Motor neuron (in vitro differentiated cells): ENCODE data around the gene SDR42E1. TPM values are rescaled to one million over a fixed set of nuclear protein-coding genes. Genes with fewer than 3 reads are reported as not detected.

Source experiments
- ATAC-seq, 8 experiments: fragments of 200-7000 bp; cut with Tn5 transposase; replicated peaks in 6 of 8; 2 replicates each; pipeline ENCODE4 v1.8.0; 2021; ENCODE audit warnings: mild to moderate bottlenecking in 8 of 8, moderate library complexity in 8 of 8
- H3K27ac ChIP-seq, 2 donors: fragments of 250-450 bp; sonication (Bioruptor Pico); 2 replicates each; pipeline ENCODE4 v1.9.0; 2021; ENCODE audit warnings: antibody characterized with exemption in 2 of 2, mild to moderate bottlenecking in 2 of 2, moderate library complexity in 1 of 2
- H3K4me1 ChIP-seq, 2 donors: fragments of 250-450 bp; sonication (Bioruptor Pico); replicated peaks in 1 of 2; 2 replicates each; pipeline ENCODE4 v1.6.1; 2021; ENCODE audit warnings: antibody characterized with exemption in 2 of 2, mild to moderate bottlenecking in 2 of 2, moderate library complexity in 1 of 2
- H3K4me3 ChIP-seq, 5 donors: fragments of 250-450 bp; sonication (Bioruptor Pico); 2 replicates each; pipeline ENCODE4 v1.9.0; 2021; ENCODE audit warnings: antibody characterized with exemption in 5 of 5, mild to moderate bottlenecking in 5 of 5, moderate library complexity in 4 of 5
- WGBS, 10 experiments: fragments of 450-650 bp; shearing (Covaris generic); methylation state at CpG; one replicate each; pipeline ENCODE4 v1.0.0; 2022; 5-methylcytosine and 5-hydroxymethylcytosine counted together
- in situ Hi-C, 9 experiments: fragments of 400-800 bp; cut with MboI; loops; one replicate each; pipeline ENCODE4 v1.15.0; 2021; ENCODE audit warnings: low sequenced_read_pairs in 9 of 9, low pct_unique_long_range_greater_than_20kb in 2 of 9; ENCODE audit not compliant: unreplicated experiment in 9 of 9
- total RNA-seq, 8 experiments: library from RNA; unstranded; fragments of 300-600 nt; gene quantifications; 2 replicates each; pipeline versions ENCODE4 v1.2.3 to v1.2.4, GENCODE V29; 2022

SDR42E1 gene
- total RNA-seq, 8 experiments from 2014 or later = under 0.01 to 0.38 (median 0.05) TPM

GRCh38 chr16:82033683-82034300 is 22.5 kb upstream of the SDR42E1 start:
- WGBS, 10 experiments = 10 to 92% (median 80%) methylated on average over 1 to 5 of the region's 8 CpGs; no CpG with 5 or more reads in 2 of the 10 experiments
- Histone ChIP-seq H3K4me1 (peaks cover 9 to 10% of the 10 kb centered on the region in 2 donors), H3K27ac (no peak overlapping the region), H3K4me3 (no peak overlapping the region)
- in situ Hi-C loops = loop anchor here in 3 of 9 experiments (10.0 to 25.0 kb wide), 2 partner anchors 191 to 204 kb away; no protein-coding TSS in a partner anchor
- no peak for ATAC-seq

GRCh38 chr16:82033006-82033405 is 21.7 kb upstream of the SDR42E1 start:
- Histone ChIP-seq H3K4me3 (no peak overlapping the region), H3K4me1 (peaks cover 9 to 12% of the 10 kb centered on the region in 2 donors), H3K27ac (no peak overlapping the region)
- in situ Hi-C loops = loop anchor here in 3 of 9 experiments (10.0 to 25.0 kb wide), 2 partner anchors 192 to 204 kb away; no protein-coding TSS in a partner anchor
- WGBS, 10 experiments = 60 to 100% (median 76%) methylated on average over 1 to 5 of the region's 6 CpGs; no CpG with 5 or more reads in 4 of the 10 experiments
- no peak for ATAC-seq

GRCh38 chr16:82031116-82032084 is 20.1 kb upstream of the SDR42E1 start:
- H3K27ac ChIP-seq = no peak overlapping the region
- in situ Hi-C loops = loop anchor here in 3 of 9 experiments (10.0 to 25.0 kb wide), 2 partner anchors 193 to 206 kb away; no protein-coding TSS in a partner anchor
- WGBS, 10 experiments = 26 to 86% (median 64%) methylated on average over 5 to 11 of the region's 13 CpGs; no CpG with 5 or more reads in 1 of the 10 experiments
- peaks cover 9 to 18% of the 10 kb centered on the region in 2 donors for H3K4me1 ChIP-seq
- H3K4me3 ChIP-seq = no peak overlapping the region
- peak in 4 of 8 experiments; percentile 58 to 72 (median 64) for ATAC-seq

- H3K27ac ChIP-seq = no peak overlapping the region
- 78 to 100% (median 89%) methylated on average over 1 to 7 of the region's 7 CpGs; no CpG with 5 or more reads in 1 of the 10 experiments for WGBS, 10 experiments
- peaks cover 0 to 8% of the 10 kb centered on the region in 2 donors for H3K4me1 ChIP-seq
- ATAC-seq = peak in 2 of 8 experiments; percentile 9 to 64
- no peak overlapping the region for H3K4me3 ChIP-seq
- in situ Hi-C loops = loop anchor here in 2 of 9 experiments (25.0 kb wide), 1 partner anchor 210 kb away; no protein-coding TSS in a partner anchor
These were observed 16.4 kb upstream of the SDR42E1 start for GRCh38 chr16:82027629-82028064.

- in situ Hi-C loops = loop anchor here in 2 of 9 experiments (25.0 kb wide), 1 partner anchor 212 kb away; no protein-coding TSS in a partner anchor
- H3K27ac ChIP-seq = no peak overlapping the region
- H3K4me1 ChIP-seq = peaks cover 0 to 8% of the 10 kb centered on the region in 2 donors
- no peak overlapping the region for H3K4me3 ChIP-seq
- ATAC-seq = no peak
- 10 to 88% (median 57%) methylated on average over 1 to 3 of the region's 4 CpGs; no CpG with 5 or more reads in 5 of the 10 experiments for WGBS, 10 experiments
These were observed 13.6 kb upstream of the SDR42E1 start for GRCh38 chr16:82024883-82025282.

- in situ Hi-C loops = no loop called here
- 40 to 100% (median 100%) methylated on average over 1 of the region's 1 CpG; no CpG with 5 or more reads in 3 of the 10 experiments for WGBS, 10 experiments
- ATAC-seq = no peak
These were observed 13.0 kb upstream of the SDR42E1 start for GRCh38 chr16:82024316-82024715.

GRCh38 chr16:82023206-82023605 is 11.9 kb upstream of the SDR42E1 start:
- Histone ChIP-seq H3K27ac (no peak overlapping the region), H3K4me1 (peaks cover 0 to 8% of the 10 kb centered on the region in 2 donors), H3K4me3 (no peak overlapping the region)
- WGBS, 10 experiments = 50 to 98% (median 83%) methylated on average over 1 to 7 of the region's 7 CpGs
- ATAC-seq = no peak
- in situ Hi-C loops = no loop called here

More at GRCh38 chr16:82024316-82024715, 13.0 kb upstream of the SDR42E1 start:
- Histone ChIP-seq H3K4me3 (no peak overlapping the region), H3K27ac (no peak overlapping the region), H3K4me1 (peaks cover 0 to 8% of the 10 kb centered on the region in 2 donors)

GRCh38 chr16:82020051-82020450 is 8.8 kb upstream of the SDR42E1 start:
- in situ Hi-C loops = no loop called here
- H3K4me3 ChIP-seq = no peak overlapping the region
- 24 to 96% (median 91%) methylated on average over 3 to 5 of the region's 5 CpGs; no CpG with 5 or more reads in 2 of the 10 experiments for WGBS, 10 experiments
- no peaks in the 10 kb centered on the region for H3K4me1 ChIP-seq
- H3K27ac ChIP-seq = no peak overlapping the region
- ATAC-seq = no peak

- WGBS, 10 experiments = 17 to 76% (median 47%) methylated on average over 1 to 8 of the region's 8 CpGs; no CpG with 5 or more reads in 3 of the 10 experiments
- in situ Hi-C loops = no loop called here
- no peak for ATAC-seq
These were observed 8.3 kb upstream of the SDR42E1 start for GRCh38 chr16:82019535-82019934.

GRCh38 chr16:82017911-82018568 is 6.8 kb upstream of the SDR42E1 start:
- in situ Hi-C loops = no loop called here
- WGBS, 10 experiments = 6 to 89% (median 65%) methylated on average over 1 to 6 of the region's 6 CpGs
- Histone ChIP-seq H3K27ac (no peak overlapping the region), H3K4me3 (no peak overlapping the region), H3K4me1 (no peaks in the 10 kb centered on the region)
- ATAC-seq = peak in 1 of 8 experiments; percentile 65

More at GRCh38 chr16:82019535-82019934, 8.3 kb upstream of the SDR42E1 start:
- Histone ChIP-seq H3K27ac (no peak overlapping the region), H3K4me1 (no peaks in the 10 kb centered on the region), H3K4me3 (no peak overlapping the region)

- in situ Hi-C loops = no loop called here
- ATAC-seq = peak in 1 of 8 experiments; percentile 52
- H3K4me3 ChIP-seq = no peak overlapping the region
- H3K27ac ChIP-seq = no peak overlapping the region
- 0 to 100% (median 80%) methylated on average over 1 to 2 of the region's 2 CpGs; no CpG with 5 or more reads in 3 of the 10 experiments for WGBS, 10 experiments
- H3K4me1 ChIP-seq = no peaks in the 10 kb centered on the region
These were observed 5.7 kb upstream of the SDR42E1 start for GRCh38 chr16:82016964-82017363.

GRCh38 chr16:82016263-82016662 is 5.0 kb upstream of the SDR42E1 start:
- in situ Hi-C loops = no loop called here
- Histone ChIP-seq H3K27ac (no peak overlapping the region), H3K4me3 (no peak overlapping the region), H3K4me1 (no peaks in the 10 kb centered on the region)
- WGBS, 10 experiments = 40 to 100% (median 57%) methylated on average over 1 to 7 of the region's 7 CpGs; no CpG with 5 or more reads in 1 of the 10 experiments
- ATAC-seq = no peak
